Measurements from ENCODE around the gene HYI.
"Not testable (repeated sequence)": the region's sequence is repeated elsewhere in the genome, so short reads cannot be mapped to it uniquely, and the experiment has no call there.

HYI gene

DNA sequence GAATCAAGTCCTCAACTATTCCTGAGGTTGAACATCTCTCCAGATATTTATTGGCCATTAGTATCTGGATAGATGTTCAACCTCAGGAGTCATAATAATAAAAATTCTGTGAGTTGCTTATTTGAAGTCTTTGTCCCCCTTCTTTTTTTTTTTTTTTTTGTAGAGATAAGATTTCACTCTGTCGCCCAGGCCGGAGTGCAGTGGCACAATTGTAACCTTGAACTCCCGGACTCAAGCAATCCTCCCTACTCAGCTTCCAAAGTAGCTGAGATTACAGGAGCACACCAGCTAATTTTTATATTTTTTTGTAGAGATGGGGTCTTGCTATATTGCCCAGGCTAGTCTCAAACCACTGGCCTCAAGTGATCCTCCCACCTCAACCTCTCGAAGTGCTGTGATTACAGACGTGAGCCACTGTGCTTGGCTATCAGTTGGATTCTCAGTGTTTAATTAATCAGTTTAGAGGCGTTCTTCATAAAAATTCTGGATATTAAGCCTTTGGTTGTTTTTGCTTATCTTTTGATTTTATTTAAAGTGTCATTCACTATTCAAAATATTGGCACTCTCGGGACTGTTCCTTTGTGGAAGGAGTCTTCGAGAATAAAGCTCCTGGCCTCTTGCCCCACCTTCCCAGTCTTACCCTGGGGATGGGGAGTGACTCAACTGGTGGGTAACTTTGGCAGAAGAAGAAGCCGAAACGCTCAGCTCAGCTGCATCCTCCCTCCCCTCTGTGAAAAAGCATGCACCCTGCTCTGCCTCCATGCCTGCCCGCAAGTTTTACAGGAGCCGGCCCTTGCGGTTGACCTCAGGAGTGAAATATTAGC is 11.2 kb upstream of the HYI start:
- no peak for DNase-seq (ENCODE audit: low read depth, low spot score)

- DNase-seq (ENCODE audit: low read depth, low spot score), result no peak
Observed at GRCh38 chr1:43463479-43463878, 9.7 kb upstream of the HYI start.

DNA sequence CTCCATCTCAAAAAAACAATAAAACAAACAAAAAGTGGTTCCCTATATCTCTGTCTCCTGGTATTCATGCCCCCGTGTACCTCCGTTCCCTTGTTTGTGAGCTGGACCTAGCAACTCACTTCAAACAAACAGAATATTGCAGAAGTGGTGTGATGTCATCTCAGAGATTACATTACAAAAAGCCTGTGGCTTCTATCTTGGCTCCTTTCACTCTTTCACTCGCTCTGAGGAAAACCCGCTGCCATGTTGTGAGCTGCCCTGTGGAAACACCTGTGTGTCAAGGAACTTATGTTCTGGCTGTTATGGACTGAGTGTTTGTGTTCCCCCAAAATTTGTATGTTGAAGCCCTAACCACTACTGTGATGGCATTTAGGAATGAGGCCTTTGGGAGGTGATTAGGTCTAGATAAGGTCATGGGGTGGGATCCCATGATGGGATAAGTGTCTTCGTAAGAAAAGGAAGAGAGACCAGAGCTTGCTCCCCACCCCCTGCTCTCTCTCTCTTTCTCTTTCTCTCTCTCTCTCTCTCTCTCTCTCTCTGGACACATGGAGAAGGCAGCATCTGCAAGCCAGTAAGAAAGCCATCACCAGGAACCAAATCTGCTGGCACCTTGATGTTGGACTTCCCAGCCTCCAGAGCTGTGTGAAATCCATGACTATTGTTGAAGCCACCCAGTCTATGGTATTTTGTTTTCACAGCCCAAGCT is 7.4 kb upstream of the HYI start:
- no peak for DNase-seq (ENCODE audit: low read depth, low spot score)

DNA sequence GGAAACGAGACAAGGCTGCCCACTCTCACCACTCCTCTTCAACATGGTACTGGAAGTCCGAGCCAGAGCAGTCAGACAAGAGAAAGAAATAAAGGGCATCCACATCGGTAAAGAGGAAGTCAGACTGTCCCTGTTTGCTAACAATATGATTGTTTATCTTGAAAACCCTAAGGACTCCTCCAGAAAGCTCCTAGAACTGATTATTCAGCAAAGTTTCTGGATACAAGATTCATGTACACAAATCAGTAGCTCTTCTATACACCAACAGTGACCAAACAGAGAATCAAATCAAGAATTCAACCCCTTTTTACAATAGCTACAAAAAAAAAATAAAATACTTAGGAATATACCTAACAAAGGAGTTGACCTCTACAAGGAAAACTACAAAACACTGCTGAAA is 4.6 kb upstream of the HYI start:
- not testable (repeated sequence) for DNase-seq (ENCODE audit: low read depth, low spot score)

DNA sequence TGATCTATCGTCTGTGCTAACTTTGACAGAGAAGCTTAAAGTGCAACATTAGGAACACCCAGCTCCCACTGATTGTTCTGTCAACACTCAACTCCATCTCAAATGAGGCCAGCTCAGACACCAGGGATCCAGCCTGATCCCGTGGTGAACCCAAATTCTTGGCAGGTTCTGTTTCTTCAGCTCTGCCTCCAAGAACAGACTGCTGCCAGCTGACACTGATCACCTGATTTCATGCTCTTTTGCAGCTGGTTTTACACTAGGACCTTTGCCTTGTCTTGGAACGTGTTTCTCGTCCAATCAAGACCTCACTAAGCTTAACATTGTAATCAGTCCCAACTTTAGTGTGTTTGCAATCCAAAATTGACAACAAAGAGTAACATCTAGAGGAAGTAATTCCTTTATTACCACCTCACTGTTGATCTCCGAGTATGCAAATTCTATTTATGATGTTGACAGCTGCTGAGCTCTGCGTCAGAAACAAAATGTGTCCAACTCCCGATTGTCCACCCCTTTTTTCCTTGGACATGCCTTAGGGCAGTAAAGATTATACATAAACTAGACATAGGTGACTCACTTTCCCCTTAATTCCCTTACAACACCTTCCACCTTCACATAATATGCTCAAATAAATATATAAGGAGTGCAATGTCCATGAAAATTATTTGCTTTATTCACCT is 1.6 kb upstream of the HYI start:
- DNase-seq (ENCODE audit: low read depth, low spot score), result no peak

DNA sequence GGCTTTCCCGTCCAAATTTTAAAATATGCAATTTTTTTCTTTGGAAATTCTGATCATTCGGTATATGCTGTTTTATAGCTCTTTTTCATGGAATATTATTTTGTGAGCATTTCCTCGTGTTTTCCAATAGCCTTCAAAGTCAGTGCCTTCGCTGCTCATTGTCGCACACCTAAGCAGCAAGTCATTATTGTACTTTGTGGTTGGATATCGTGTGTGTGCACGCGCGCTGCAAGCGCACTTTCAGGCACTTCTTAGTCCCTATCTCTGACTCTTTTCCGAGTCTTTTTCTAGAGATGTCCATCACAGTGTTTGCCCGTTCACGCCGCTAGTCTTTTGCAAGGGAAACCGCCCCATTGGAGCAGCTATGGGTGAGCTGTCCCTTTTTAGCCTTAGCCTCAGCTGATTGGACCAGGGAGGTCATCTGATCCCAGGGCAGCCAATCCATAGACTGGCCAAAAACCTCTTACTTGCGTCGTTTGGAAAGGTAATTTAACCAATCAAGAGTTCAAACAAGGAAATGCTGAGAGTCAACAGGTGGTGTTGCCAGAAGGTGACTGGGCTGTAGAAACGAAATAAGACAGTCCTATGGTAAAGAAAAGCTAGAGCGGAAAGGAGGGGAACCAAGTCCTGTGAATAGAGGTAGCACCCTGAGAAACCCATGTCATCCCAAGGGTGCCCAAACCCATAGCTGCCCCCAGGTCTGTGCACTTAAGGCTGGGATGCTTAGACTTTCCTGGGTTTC is 710 bp upstream of the HYI start:
- peak; percentile 91 for DNase-seq (ENCODE audit: low read depth, low spot score)

- DNase-seq (ENCODE audit: low read depth, low spot score), result no peak
Observed at GRCh38 chr1:43452789-43453441, 816 bp downstream of the HYI start.

GRCh38 chr1:43451701-43452532 is 1.8 kb downstream of the HYI start:
- no peak for DNase-seq (ENCODE audit: low read depth, low spot score)

GRCh38 chr1:43451157-43451591 is 2.6 kb downstream of the HYI start:
- DNase-seq (ENCODE audit: low read depth, low spot score), result no peak

DNA sequence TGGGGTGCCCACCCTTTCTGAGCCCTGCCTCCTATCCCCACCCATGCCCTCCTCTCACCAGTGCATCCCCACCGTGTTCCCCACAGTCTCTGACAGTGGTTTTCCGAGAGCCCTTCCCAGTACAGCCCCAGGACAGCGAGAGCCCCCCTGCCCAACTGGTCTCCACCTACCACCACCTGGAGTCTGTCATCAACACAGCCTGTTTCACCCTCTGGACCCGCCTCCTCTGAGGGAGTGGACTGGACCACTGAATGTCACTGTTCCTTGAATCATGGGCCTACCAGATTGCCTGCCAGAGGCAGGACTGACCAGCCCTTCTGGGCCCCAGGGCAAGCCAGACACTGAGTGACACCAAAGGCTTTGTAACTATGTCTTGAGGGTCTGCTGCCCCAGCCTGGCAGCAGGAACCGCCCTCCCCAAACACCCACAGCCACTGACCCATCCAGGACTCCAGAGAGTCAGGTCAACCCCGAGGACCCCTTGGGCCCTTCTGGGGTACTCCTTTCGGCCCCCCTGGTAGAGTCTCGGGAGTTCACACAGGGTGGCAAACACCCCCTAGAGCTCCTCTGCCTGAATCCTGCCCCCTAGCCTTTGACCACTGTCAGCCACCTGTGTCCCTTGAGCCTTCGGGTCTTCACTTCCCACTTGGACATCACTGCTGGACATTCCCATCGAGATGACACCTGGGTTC is 3.3 kb downstream of the HYI start:
- DNase-seq (ENCODE audit: low read depth, low spot score), result no peak

GRCh38 chr1:43449708-43450069 is 4.0 kb downstream of the HYI start:
- DNase-seq (ENCODE audit: low read depth, low spot score), result no peak

DNA sequence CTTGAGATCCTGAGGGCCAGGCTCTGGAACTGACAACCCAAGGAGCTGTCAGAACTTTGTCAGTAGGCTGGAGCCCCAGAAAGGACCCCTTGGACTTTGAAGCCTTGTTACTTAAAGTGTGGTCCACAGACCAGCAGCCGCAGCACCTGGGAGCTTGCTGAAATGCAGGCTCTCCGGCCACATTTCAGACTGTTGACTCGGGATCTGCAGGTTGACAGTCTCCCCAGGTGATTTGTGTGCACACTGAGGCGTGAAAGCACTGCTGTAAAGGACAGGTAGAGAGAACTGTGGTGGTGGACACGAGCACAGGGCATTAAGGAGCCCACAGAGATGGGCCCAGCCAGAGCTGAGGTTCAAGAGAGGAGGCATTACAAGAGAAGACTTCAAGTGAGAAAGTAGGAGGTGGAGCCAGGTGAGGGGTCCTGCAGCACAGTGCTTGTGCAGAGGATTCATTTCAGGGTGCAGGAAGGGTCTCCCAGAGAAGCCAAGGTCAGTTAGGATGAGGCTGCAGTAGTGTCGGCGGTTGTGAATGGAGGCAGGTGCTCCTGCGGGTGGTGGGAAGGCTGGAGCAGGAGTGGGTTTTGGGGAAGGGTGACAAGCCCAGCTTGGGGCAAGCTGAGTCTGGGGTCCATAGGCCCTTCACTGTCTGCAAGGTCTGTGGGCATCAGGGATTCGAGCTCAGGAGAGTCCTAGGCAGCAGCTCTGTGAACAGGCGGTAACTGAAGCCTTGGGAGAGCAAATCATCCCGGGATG is 4.6 kb downstream of the HYI start:
- DNase-seq (ENCODE audit: low read depth, low spot score), result no peak

DNA sequence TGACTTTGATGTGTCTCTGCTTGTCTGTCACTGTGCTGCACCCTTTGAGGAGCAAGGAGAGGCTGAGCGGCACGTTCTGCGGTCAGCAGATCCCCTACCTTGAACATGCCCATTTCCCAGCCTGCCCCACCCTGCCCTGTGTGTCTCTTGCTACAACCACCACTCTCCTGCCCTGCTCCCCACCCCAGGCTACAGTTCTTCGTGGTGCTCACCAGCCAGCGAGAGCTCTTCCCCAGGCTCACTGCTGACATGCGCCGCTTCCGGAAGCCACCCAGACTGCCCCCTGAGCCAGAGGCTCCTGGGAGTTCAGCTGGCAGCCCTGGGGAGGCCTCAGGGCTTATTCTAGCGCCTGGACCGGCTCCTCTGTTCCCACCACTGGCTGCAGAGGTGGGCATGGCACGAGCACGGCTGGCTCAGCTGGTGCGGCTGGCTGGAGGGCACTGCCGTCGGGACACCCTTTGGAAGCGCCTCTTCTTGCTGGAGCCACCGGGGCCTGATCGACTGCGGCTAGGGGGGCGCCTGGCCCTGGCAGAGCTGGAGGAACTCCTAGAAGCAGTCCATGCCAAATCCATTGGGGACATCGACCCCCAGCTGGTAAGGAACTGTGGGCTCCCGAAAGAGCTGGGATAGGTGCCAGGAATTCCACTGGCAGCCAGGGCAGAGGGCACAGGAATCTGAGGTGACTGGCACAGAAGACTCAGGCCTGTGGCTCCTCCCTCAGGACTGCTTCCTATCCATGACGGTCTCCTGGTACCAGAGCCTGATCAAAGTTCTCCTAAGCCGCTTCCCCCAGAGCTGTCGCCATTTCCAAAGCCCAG is 5.6 kb downstream of the HYI start:
- DNase-seq (ENCODE audit: low read depth, low spot score), result no peak

- DNase-seq (ENCODE audit: low read depth, low spot score), result no peak
Observed at GRCh38 chr1:43446881-43447835, 6.6 kb downstream of the HYI start.

DNA sequence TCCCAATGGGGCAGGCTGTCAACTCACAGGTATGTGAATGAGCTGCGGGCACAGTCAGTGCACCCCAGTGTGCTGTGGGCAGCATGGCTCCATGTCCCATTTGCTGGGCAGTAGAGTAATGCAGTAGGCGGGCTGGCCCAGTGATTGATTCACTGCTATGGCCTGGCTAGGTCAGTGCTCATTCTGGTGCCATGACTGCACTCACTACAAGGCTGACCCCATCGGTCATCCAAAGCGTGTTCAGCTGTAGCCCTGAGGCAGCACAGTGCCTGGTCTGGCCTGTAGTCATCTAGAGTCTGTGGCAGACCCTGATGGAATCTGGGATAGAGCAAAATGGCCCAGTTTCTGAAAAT is 7.4 kb downstream of the HYI start:
- no peak for DNase-seq (ENCODE audit: low read depth, low spot score)

- DNase-seq (ENCODE audit: low read depth, low spot score), result no peak
Observed at GRCh38 chr1:43445606-43446387, 7.9 kb downstream of the HYI start.
